MM.1S (cell line): ENCODE data around the gene POU5F1.

Source experiments
- CTCF ChIP-seq: fragments of 300-600 bp; sonication (generic); IDR thresholded peaks from 2 replicates; pipeline ENCODE4 v1.5.1; 2016; ENCODE audit warnings: antibody characterized with exemption, low read length, mixed read lengths
- EZH2 ChIP-seq: fragments of 300-600 bp; sonication (generic); optimal IDR thresholded peaks from 2 replicates; pipeline ENCODE3; 2017; ENCODE audit warnings: low read depth, mild to moderate bottlenecking, antibody characterized with exemption, low read length, mixed read lengths
- EZH2phosphoT487 ChIP-seq: fragments of 300-600 bp; sonication (generic); IDR thresholded peaks from 2 replicates; pipeline ENCODE4 v1.6.1; 2018; ENCODE audit warnings: antibody characterized with exemption, low read length

GRCh38 chr6:31216208-31216898 lies 45.9 kb upstream of the POU5F1 start:
- TF ChIP-seq CTCF (no peak), EZH2 (no peak), EZH2phosphoT487 (no peak)
